NK-92 (cell line): ENCODE measurements around the gene KRT36.

Source experiments
- DNase-seq: peaks from one replicate; lab custom pipeline; 2025; ENCODE audit not compliant: unreplicated experiment; lab: John Stamatoyannopoulos, UW

Gene KRT36

GRCh38 chr17:41442739-41443138 is 47.0 kb downstream of the KRT36 start:
- no peak for DNase-seq

GRCh38 chr17:41440531-41441033 is 49.1 kb downstream of the KRT36 start, which contains the start of gene KRT38:
Gene KRT38, minus strand, starts transcription at chr17:41440983. Its CDS starts 62 bp downstream, at chr17:41440921.
- no peak for DNase-seq

- DNase-seq, result no peak
These were observed 50.3 kb downstream of the KRT36 start for GRCh38 chr17:41439375-41439774.

GRCh38 chr17:41437769-41438168 is 51.9 kb downstream of the KRT36 start:
- no peak for DNase-seq

- no peak for DNase-seq
These were observed 52.5 kb downstream of the KRT36 start for GRCh38 chr17:41437254-41437653.
